ENCODE results near the gene CLCA4. TPM values are rescaled to one million over a fixed set of nuclear protein-coding genes. Genes with fewer than 3 reads are reported as not detected.

Gene CLCA4
- total and polyA plus RNA-seq, 9 donors, result 0.12 to 0.23 (median 0.22) TPM; not detected in 6

DNA sequence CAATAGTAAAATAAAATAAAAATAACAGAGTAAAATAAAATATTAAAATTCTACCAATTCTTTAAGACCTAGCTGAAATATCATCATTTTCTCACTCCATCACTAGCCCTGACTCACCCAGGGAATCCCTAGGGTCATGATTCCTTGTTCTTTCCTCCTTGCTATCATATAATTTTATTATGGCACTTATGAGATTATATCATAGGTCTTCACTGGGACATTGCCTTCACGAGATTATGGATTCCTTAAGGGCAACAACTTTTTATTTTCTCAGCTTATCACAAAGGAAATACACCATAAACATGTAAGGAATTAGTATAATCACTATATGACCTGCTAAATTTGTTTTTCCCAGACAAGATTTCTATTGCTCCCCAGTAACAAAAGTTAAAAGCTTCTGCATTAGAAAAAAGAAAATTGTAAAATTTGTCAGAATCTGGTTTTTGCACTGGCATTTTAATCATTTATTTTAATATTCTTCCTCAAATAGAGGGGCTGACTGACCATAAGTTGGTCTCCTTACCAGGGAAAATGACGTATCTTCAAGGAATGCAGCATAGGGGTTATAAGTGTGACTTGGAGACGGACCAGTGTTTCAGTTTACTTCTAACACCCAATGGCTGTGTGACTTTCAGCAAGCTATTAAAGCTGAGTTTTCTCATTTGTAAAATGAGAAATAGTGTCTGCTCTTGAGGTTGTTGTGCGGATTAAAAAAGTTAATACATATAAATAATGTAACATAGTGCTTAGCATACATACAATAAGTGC, 8.8 kb upstream of the CLCA4 start:
- no peak for TF ChIP-seq POLR2A (IDR thresholded peaks at IDR 0.05)
- TF ChIP-seq, protein P1, sequence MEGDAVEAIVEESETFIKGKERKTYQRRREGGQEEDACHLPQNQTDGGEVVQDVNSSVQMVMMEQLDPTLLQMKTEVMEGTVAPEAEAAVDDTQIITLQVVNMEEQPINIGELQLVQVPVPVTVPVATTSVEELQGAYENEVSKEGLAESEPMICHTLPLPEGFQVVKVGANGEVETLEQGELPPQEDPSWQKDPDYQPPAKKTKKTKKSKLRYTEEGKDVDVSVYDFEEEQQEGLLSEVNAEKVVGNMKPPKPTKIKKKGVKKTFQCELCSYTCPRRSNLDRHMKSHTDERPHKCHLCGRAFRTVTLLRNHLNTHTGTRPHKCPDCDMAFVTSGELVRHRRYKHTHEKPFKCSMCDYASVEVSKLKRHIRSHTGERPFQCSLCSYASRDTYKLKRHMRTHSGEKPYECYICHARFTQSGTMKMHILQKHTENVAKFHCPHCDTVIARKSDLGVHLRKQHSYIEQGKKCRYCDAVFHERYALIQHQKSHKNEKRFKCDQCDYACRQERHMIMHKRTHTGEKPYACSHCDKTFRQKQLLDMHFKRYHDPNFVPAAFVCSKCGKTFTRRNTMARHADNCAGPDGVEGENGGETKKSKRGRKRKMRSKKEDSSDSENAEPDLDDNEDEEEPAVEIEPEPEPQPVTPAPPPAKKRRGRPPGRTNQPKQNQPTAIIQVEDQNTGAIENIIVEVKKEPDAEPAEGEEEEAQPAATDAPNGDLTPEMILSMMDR (IDR thresholded peaks at IDR 0.05), result no peak
- TF ChIP-seq EP300 (IDR thresholded peaks at IDR 0.05), result no peak
- no peaks in the 10 kb centered on the region for H3K36me3 ChIP-seq
- H3K27ac ChIP-seq, result no peak overlapping the region
- H3K4me1 ChIP-seq (ENCODE audit: insufficient read depth), result no peaks in the 10 kb centered on the region
- H3K4me3 ChIP-seq, result no peak overlapping the region
- H3K9me3 ChIP-seq, result no peaks in the 10 kb centered on the region
- DNase-seq, result no peak
- H3K27me3 ChIP-seq, result no peaks in the 10 kb centered on the region
- 61 to 70% (median 70%) methylated on average over 4 of the region's 4 CpGs for WGBS, 3 donors
- intact Hi-C loops (cut with DNase I), result no loop called here

DNA sequence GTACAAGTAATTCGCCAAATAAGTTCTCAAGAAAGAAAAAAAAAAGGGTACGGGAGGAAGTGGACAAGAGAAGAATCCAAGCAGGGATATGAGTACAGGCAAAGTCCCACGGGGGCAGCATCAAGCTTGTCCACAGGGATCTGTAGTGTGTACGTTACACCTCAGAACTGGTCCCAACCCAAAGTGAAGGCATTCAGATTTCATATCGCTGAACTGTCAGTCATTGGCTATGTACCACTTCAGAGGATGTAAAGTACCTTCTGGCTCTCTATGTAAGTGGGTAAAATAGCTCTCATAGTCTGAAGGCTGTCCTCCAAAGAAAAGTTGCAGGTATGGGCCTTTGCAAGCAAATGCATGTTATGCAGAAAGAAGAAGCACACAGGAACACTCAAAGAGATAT, 8.1 kb upstream of the CLCA4 start:
- H3K9me3 ChIP-seq, result no peaks in the 10 kb centered on the region
- no peak overlapping the region for H3K4me3 ChIP-seq
- H3K27ac ChIP-seq, result no peak overlapping the region
- intact Hi-C loops (cut with DNase I), result no loop called here
- H3K36me3 ChIP-seq, result no peaks in the 10 kb centered on the region
- TF ChIP-seq, protein P1 (IDR thresholded peaks at IDR 0.05), result no peak
- TF ChIP-seq POLR2A (IDR thresholded peaks at IDR 0.05) (no peak), EP300 (IDR thresholded peaks at IDR 0.05) (no peak)
- no peak for DNase-seq
- H3K4me1 ChIP-seq (ENCODE audit: insufficient read depth), result no peaks in the 10 kb centered on the region
- WGBS, 3 donors, result 78 to 80% (median 78%) methylated on average over 5 of the region's 5 CpGs
- H3K27me3 ChIP-seq, result no peaks in the 10 kb centered on the region

DNA sequence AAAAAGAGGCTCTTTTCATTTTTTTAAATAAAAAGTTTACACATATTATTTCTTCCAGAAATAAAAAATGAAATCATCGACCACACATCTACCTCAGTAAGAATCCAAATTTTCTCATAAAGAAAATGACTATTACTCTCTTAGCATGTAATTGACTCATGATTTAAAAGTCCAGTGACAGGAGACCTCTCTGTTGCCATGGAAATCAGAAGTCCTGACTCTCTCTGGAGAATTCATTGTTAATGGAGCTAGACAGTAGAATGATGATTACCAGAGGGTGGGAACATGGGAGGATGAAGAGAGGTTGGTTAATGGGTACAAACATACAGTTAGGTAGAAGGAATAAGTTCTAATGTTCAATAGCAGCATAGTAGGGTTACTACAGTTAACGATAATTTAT, 5.0 kb upstream of the CLCA4 start:
- 84 to 90% (median 87%) methylated on average over 2 of the region's 2 CpGs for WGBS, 3 donors
- intact Hi-C loops (cut with DNase I), result no loop called here
- Histone ChIP-seq H3K4me3 (no peak overlapping the region), H3K27ac (no peak overlapping the region), H3K9me3 (no peaks in the 10 kb centered on the region), H3K36me3 (no peaks in the 10 kb centered on the region), H3K4me1 (ENCODE audit: insufficient read depth) (no peaks in the 10 kb centered on the region), H3K27me3 (no peaks in the 10 kb centered on the region)
- DNase-seq, result no peak
- TF ChIP-seq POLR2A (IDR thresholded peaks at IDR 0.05), result no peak
- TF ChIP-seq, protein P1 (IDR thresholded peaks at IDR 0.05), result no peak
- no peak for TF ChIP-seq EP300 (IDR thresholded peaks at IDR 0.05)

DNA sequence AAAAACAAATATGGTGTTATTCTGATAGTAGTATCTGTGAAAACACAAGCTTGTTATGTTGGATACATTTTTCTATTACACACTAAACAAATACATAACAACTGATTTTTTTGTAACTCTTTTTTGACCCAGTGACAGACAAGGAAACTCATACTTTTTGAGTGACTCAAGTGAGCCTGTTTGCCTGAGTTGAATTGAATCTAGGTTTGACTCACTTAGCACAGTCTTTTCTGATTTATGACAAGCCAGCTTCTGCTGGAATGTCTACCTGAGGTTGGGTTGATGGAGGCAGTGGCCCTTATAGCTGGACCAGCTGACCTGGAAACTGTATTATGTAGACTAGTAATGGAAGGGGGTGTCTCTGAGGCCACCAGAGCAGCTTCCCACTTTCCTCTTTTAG, 4.2 kb upstream of the CLCA4 start:
- no peak for DNase-seq
- intact Hi-C loops (cut with DNase I), result no loop called here
- Histone ChIP-seq H3K4me1 (ENCODE audit: insufficient read depth) (no peaks in the 10 kb centered on the region), H3K36me3 (no peaks in the 10 kb centered on the region), H3K9me3 (no peaks in the 10 kb centered on the region), H3K27ac (no peak overlapping the region), H3K27me3 (no peaks in the 10 kb centered on the region), H3K4me3 (no peak overlapping the region)
- TF ChIP-seq EP300 (IDR thresholded peaks at IDR 0.05) (no peak), POLR2A (IDR thresholded peaks at IDR 0.05) (no peak)
- TF ChIP-seq, protein P1 (IDR thresholded peaks at IDR 0.05), result no peak

All from ovary (tissue), 9 donors.